Heart left ventricle (tissue), 16 donors: ENCODE measurements around the gene MAFF. TPM values are rescaled to one million over a fixed set of nuclear protein-coding genes. Genes with fewer than 3 reads are reported as not detected.

Experiments used
- ATAC-seq, 4 donors: fragments of 200-7000 bp; cut with Tn5 transposase; one replicate each; pipeline ENCODE4 v1.9.1; 2020 to 2022; ENCODE audit warnings: moderate library complexity in 4 of 4, mild to moderate bottlenecking in 3 of 4, moderate number of reproducible peaks in 1 of 4
- DNase-seq, 5 donors: peaks; one replicate each; pipeline ENCODE4 v3.0.0-alpha.2; 2020
- H3K27ac ChIP-seq, 12 donors: fragments of 200-600 bp; sonication (generic) in 4 of 12; one replicate each; pipeline versions ENCODE4 v1.5.0 to v1.8.0; 2016 to 2022; ENCODE audit warnings: mild to moderate bottlenecking in 2 of 12
- H3K27me3 ChIP-seq, 9 donors: fragments of 200-600 bp; sonication (generic) in 2 of 9; one replicate each; pipeline versions ENCODE4 v1.5.1 to v1.8.0; 2016 to 2022; ENCODE audit warnings: mild to moderate bottlenecking in 3 of 9
- H3K36me3 ChIP-seq, 9 donors: fragments of 200-600 bp; sonication (generic) in 2 of 9; one replicate each; pipeline versions ENCODE4 v1.5.0 to v1.8.0; 2018 to 2022; ENCODE audit warnings: mild to moderate bottlenecking in 2 of 9
- H3K4me1 ChIP-seq, 12 donors: fragments of 200-600 bp; sonication (generic) in 4 of 12; one replicate each; pipeline versions ENCODE4 v1.5.0 to v1.8.0; 2016 to 2022; ENCODE audit warnings: mild to moderate bottlenecking in 3 of 12
- H3K4me3 ChIP-seq, 12 donors: fragments of 200-600 bp; sonication (generic) in 4 of 12; one replicate each; pipeline versions ENCODE4 v1.5.0 to v1.8.0; 2017 to 2022; ENCODE audit warnings: mild to moderate bottlenecking in 9 of 12, moderate library complexity in 4 of 12
- H3K9me3 ChIP-seq, 12 donors: fragments of 200-600 bp; sonication (generic) in 4 of 12; one replicate each; pipeline versions ENCODE4 v1.5.0 to v1.8.0; 2016 to 2022; ENCODE audit warnings: mild to moderate bottlenecking in 1 of 12
- POLR2A ChIP-seq, 2 donors: fragments of 450-650 bp; IDR thresholded peaks; one replicate each; pipeline ENCODE4 v1.6.1; 2017; ENCODE audit warnings: antibody characterized with exemption in 2 of 2, mild to moderate bottlenecking in 2 of 2, moderate library complexity in 2 of 2
- WGBS, 4 donors: extraction: QIAGEN DNeasy Blood & Tissue Kit in 2 of 4; methylation state at CpG; one replicate each; pipeline versions ENCODE4 v1.1.5 to v1.1.7; 2013 to 2018; 5-methylcytosine and 5-hydroxymethylcytosine counted together
- intact Hi-C, 10 donors: fragments of 100-400 bp; cut with DNase I; formaldehyde crosslinking; loops; one replicate each; pipeline versions ENCODE4 v1.11.1 to v1.14.2; 2022
- polyA plus RNA-seq, 2 donors: library from polyadenylated mRNA; stranded (reverse); fragments of 200-250 nt; gene quantifications; one replicate each; pipeline ENCODE4 v1.2.3, GENCODE V29; 2013
- total RNA-seq, 9 donors: library from RNA; depleted of rRNA in 2 of 9; stranded (reverse); fragments of >200 nt in 2 of 9; fragmentation: NEBNext Ultra II Directional in 3 of 9; extraction: Animal tissue kit (Norgen Biotek cat#: 25700) in 3 of 9; gene quantifications; one replicate each; pipeline versions ENCODE4 v1.1.0 to v1.2.4, GENCODE V29; 2016 to 2023
- TF ChIP-seq, protein P1 (sequence below), 12 donors: fragments of 200-600 bp; sonication (generic) in 4 of 12; IDR thresholded peaks; one replicate each; pipeline versions ENCODE4 v1.5.0 to v1.8.0; 2018 to 2022; ENCODE audit warnings: antibody characterized with exemption in 12 of 12, mild to moderate bottlenecking in 5 of 12
- donor health status: ischemic (EF 13 %, LVEDD 7.1; RV severe dilation, severe dysfunction).
- donor health status: healthy with polysubstance abuse.
- donor health status: DM: no; HTN: yes; CAD: no.
- donor health status: DM: no; HTN: no; CAD: no.
- donor health status: ischemic (EF 25% LVEDD 6.9; RV normal size, moderate dysfunction).
- donor health status: ischemic (EF 25% LVEDD 5.7; RV mildly dilated, moderate dysfunction).
- donor health status: healthy.
- donor health status: DM: yes; HTN: yes; CAD: no.
- donor health status: ischemic (EF 35%, LVEDD 5.7; RV mildly dilated, moderate dysfunction).
- donor health status: nonischemic (EF 11% LVEDD 7.7; RV severe dilation, severe dysfunction).
- donor health status: DM: yes; HTN: yes; CAD: no.
- donor health status: PGD.
- donor health status: ischemic (EF 29% LVEDD 5.4; RV normal size, mild dysfunction).
- donor health status: nonischemic (EF 23%, LVEDD 6.1; RV moderate dilation, normal function).

Gene MAFF
- total and polyA plus RNA-seq, 11 donors, result 1.9 to 36.0 (median 4.7) TPM

DNA sequence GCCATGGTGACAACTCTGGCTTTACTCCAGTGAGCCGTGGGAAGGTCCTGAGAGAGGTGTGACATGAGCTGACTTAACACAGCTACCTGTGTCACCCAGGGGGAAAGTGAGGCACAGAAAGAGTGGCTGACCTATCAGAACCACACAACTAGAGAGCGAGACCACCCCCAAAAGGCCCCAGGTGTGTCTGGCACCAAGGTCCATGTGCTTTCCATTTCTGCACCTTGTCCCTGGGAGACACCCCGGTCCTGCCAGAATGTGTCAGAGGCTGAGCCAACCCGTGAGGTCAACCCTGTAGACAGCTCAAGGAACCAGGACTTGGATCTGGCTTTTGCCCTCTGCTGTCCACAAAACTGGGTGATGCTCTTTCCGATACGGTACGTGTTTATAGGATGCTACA lies 9.8 kb downstream of the MAFF start:
- H3K9me3 ChIP-seq, result no peaks in the 10 kb centered on the region
- intact Hi-C loops, result no loop called here
- 87 to 96% (median 94%) methylated on average over 7 of the region's 7 CpGs for WGBS, 4 donors
- H3K27me3 ChIP-seq, result no peaks in the 10 kb centered on the region
- peaks cover 0 to 25% (median 6%) of the 10 kb centered on the region in 12 donors for H3K4me1 ChIP-seq
- H3K36me3 ChIP-seq, result peaks cover 0 to 6% (median 0%) of the 10 kb centered on the region in 9 donors
- no peak overlapping the region for H3K4me3 ChIP-seq
- ATAC-seq, result no peak
- no peak for DNase-seq
- H3K27ac ChIP-seq, result no peak overlapping the region
- TF ChIP-seq, protein P1, sequence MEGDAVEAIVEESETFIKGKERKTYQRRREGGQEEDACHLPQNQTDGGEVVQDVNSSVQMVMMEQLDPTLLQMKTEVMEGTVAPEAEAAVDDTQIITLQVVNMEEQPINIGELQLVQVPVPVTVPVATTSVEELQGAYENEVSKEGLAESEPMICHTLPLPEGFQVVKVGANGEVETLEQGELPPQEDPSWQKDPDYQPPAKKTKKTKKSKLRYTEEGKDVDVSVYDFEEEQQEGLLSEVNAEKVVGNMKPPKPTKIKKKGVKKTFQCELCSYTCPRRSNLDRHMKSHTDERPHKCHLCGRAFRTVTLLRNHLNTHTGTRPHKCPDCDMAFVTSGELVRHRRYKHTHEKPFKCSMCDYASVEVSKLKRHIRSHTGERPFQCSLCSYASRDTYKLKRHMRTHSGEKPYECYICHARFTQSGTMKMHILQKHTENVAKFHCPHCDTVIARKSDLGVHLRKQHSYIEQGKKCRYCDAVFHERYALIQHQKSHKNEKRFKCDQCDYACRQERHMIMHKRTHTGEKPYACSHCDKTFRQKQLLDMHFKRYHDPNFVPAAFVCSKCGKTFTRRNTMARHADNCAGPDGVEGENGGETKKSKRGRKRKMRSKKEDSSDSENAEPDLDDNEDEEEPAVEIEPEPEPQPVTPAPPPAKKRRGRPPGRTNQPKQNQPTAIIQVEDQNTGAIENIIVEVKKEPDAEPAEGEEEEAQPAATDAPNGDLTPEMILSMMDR (IDR thresholded peaks at IDR 0.05), result no peak
- TF ChIP-seq POLR2A (IDR thresholded peaks at IDR 0.05), result no peak

DNA sequence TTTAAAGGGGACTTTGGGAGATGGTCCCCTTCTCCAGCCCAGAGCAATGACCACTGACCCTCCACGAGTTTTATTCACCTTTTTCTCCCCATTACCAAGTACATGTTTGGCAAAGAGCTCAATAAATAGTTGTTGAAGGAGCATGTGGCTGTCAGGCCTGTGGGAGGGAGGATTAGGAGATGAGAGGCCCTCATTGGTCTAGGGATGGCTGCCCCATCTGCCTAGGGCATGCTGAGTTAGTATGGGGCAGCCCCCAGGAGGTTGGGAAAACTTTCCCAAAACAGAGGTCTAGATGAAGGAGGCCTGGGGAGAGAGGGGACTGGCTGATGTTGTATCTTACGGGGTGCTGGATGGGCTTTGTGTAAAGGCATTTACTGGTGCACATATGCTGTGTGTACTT lies 10.6 kb downstream of the MAFF start:
- ATAC-seq, result no peak
- peaks cover 0 to 25% (median 6%) of the 10 kb centered on the region in 12 donors for H3K4me1 ChIP-seq
- intact Hi-C loops, result no loop called here
- H3K9me3 ChIP-seq, result no peaks in the 10 kb centered on the region
- no peak overlapping the region for H3K4me3 ChIP-seq
- H3K27ac ChIP-seq, result no peak overlapping the region
- H3K36me3 ChIP-seq, result peaks cover 0 to 6% (median 0%) of the 10 kb centered on the region in 9 donors
- WGBS, 4 donors, result 76 to 93% (median 82%) methylated on average over 2 of the region's 2 CpGs
- no peak for TF ChIP-seq POLR2A (IDR thresholded peaks at IDR 0.05)
- TF ChIP-seq, protein P1 (IDR thresholded peaks at IDR 0.05), result no peak
- DNase-seq, result no peak
- no peaks in the 10 kb centered on the region for H3K27me3 ChIP-seq

DNA sequence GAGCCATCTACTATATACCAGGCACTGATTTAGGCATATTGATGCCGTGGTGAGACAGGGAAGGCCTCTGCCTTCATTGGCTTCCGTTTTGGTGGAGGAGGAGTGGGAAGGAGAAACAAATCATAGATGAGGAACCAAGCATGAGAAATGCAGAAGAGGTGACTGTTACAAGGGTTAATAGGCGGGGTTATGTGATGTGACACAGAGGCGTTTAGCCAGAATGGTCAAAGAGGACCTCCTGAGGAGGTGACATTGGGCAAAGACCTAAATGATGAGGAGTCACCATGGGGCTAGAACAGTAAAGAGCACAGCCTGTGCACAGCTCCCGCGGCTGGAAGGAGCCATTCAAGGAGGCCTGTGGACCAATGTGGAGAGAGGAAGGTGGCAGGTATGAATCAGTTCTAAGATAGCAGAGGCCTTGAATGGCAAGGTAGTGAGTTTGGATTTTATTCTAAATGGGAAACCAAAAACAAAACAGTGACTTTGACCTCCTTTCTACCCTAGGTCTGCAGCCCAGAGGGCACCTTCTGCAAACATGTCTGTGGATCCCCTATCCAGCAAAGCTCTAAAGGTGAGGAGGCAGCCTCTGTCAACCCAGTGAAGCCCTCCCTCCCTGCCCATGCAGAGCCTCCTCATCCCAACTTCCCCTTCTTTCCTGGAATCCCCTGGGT lies 11.7 kb downstream of the MAFF start:
- H3K4me3 ChIP-seq, result no peak overlapping the region
- peaks cover 0 to 33% (median 13%) of the 10 kb centered on the region in 12 donors for H3K4me1 ChIP-seq
- no peaks in the 10 kb centered on the region for H3K9me3 ChIP-seq
- intact Hi-C loops, result no loop called here
- H3K36me3 ChIP-seq, result peaks cover 0 to 6% (median 0%) of the 10 kb centered on the region in 9 donors
- H3K27me3 ChIP-seq, result no peaks in the 10 kb centered on the region
- H3K27ac ChIP-seq, result no peak overlapping the region
- TF ChIP-seq POLR2A (IDR thresholded peaks at IDR 0.05), result no peak
- TF ChIP-seq, protein P1 (IDR thresholded peaks at IDR 0.05), result no peak
- 87 to 95% (median 93%) methylated on average over 6 of the region's 6 CpGs for WGBS, 4 donors
- no peak for DNase-seq
- ATAC-seq, result no peak

DNA sequence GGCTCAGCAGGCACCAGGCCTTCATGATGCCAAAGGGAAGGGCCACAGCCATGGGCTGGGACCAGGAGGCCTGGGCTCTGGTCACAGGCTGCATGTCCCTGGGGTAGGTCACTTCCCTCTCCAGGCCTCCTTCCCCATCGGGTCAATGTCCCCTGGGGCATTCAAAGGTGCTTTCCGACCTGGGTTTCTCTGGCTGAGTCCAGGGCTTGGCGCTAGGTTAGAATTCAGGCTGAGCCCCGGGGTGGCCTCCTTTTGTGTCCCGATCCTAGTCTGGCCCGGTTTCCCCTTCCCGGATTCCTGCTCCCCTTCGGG lies 12.2 kb downstream of the MAFF start:
- ATAC-seq (no peak), DNase-seq (no peak)
- H3K4me3 ChIP-seq, result peak overlapping the region in 3 of 12 donors; percentile 10 to 35 (median 29)
- peaks cover 0 to 6% (median 0%) of the 10 kb centered on the region in 9 donors for H3K36me3 ChIP-seq
- H3K4me1 ChIP-seq, result peaks cover 4 to 38% (median 18%) of the 10 kb centered on the region in 12 donors
- WGBS, 4 donors, result 38 to 52% (median 42%) methylated on average over 6 to 8 of the region's 8 CpGs
- TF ChIP-seq, protein P1 (IDR thresholded peaks at IDR 0.05), result no peak
- no peak for TF ChIP-seq POLR2A (IDR thresholded peaks at IDR 0.05)
- H3K27me3 ChIP-seq, result no peaks in the 10 kb centered on the region
- intact Hi-C loops, result no loop called here
- peak overlapping the region in 1 of 12 donors; percentile 38 for H3K27ac ChIP-seq
- H3K9me3 ChIP-seq, result no peaks in the 10 kb centered on the region
